ENCODE results near the gene DHODH.
"Not testable (repeated sequence)": the region's sequence is repeated elsewhere in the genome, so short reads cannot be mapped to it uniquely, and the experiment has no call there.

The DHODH gene

DNA sequence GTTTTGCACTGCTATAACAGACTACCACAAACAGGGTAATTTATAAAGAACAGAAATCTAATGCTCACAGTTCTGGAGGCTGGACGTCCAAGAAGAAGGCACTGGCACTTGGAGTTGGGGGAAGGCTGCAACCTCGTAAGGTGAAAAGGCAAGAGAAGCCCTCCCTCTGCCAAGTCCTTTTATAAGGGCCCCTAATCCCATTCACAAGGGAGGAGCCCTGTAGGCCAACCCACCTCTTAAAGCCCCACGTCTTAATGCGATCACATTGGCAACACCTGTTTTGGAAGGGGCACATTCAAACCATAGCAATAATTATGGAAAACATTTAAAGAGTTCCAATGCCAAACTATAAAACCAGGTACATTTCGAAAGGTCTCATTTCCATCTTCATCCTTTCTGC is 13.5 kb upstream of the DHODH start:
- no peak for DNase-seq (ENCODE audit: low read depth)
- TF ChIP-seq, protein P1, sequence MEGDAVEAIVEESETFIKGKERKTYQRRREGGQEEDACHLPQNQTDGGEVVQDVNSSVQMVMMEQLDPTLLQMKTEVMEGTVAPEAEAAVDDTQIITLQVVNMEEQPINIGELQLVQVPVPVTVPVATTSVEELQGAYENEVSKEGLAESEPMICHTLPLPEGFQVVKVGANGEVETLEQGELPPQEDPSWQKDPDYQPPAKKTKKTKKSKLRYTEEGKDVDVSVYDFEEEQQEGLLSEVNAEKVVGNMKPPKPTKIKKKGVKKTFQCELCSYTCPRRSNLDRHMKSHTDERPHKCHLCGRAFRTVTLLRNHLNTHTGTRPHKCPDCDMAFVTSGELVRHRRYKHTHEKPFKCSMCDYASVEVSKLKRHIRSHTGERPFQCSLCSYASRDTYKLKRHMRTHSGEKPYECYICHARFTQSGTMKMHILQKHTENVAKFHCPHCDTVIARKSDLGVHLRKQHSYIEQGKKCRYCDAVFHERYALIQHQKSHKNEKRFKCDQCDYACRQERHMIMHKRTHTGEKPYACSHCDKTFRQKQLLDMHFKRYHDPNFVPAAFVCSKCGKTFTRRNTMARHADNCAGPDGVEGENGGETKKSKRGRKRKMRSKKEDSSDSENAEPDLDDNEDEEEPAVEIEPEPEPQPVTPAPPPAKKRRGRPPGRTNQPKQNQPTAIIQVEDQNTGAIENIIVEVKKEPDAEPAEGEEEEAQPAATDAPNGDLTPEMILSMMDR (IDR thresholded peaks at IDR 0.05; ENCODE audit: low read depth, low read length, missing control alignments), result no peak
- in situ Hi-C loops (cut with HindIII; ENCODE audit: low sequenced_read_pairs), result no loop called here
- H3K4me3 ChIP-seq (ENCODE audit: low read depth, low read length), result no peak overlapping the region

DNA sequence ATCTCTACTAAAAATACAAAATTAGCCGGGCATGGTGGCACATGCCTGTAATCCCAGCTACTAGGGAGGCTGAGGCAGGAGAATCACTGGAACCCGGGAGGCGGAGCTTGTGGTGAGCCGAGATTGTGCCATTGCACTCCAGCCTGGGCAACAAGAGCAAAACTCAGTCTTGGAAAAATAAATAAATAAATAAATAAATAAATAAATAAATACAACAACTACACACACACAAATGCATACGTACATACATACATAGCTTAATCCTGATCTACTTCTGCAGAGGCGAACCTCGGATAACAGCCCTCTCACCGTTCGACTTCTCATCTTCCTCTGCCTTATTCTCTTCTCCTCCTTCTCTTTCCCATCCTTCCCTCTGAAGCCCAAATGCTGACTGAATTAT is 11.0 kb upstream of the DHODH start:
- in situ Hi-C loops (cut with HindIII; ENCODE audit: low sequenced_read_pairs); H3K4me3 ChIP-seq (ENCODE audit: low read depth, low read length); DNase-seq (ENCODE audit: low read depth): not testable (repeated sequence)

DNA sequence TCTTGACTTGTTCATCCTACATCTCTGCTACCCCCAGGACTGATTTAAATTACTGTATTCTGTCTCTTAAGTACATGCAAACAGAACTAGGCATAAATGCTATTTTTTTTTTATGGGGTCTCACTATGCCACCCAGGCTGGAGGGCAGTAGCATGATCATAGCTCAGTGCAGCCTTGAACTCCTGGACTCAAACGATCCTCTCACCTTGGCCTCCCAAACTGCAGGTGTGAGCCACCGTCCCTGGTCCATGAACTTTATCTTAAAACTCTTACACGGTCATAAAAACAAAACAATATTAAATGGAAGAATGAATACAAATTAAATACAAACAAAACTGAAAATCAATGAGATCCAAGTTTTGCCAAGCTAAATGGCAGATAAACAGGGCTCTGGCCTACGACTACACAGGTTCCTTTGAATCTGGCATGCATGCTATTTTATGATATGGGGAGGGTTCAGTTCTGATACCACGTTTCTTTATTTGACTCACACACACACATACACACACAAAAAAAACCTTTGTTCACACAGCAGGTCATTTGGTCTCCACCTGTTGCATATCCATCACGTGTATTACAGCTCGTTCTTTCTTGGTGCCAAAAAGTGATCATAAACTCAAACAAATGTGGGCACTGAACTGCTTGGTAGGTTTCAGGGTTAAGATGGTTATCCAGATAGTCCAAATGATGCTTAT is 7.2 kb upstream of the DHODH start:
- no peak overlapping the region for H3K4me3 ChIP-seq (ENCODE audit: low read depth, low read length)
- TF ChIP-seq, protein P1 (IDR thresholded peaks at IDR 0.05; ENCODE audit: low read depth, low read length, missing control alignments), result no peak
- in situ Hi-C loops (cut with HindIII; ENCODE audit: low sequenced_read_pairs), result no loop called here
- DNase-seq (ENCODE audit: low read depth), result no peak

DNA sequence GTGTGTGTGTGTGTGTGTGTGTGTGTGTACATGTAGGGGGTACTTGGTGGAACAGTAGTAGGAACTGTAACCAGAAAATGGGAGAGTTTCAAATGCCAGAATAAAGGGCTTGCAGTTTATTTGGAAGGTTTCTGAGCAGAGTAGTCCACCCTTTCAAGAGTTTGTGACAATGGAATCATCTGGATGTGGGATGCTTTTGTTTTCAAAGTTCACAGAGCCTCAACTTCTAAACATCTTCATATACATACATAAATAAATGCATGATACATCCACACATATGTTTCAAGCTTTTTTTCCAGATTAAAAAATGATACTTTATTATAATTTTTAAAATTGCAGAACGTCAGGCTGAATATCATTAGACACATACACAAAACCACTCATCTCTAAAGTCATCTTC is 5.9 kb upstream of the DHODH start:
- in situ Hi-C loops (cut with HindIII; ENCODE audit: low sequenced_read_pairs), result no loop called here
- no peak overlapping the region for H3K4me3 ChIP-seq (ENCODE audit: low read depth, low read length)
- DNase-seq (ENCODE audit: low read depth), result no peak
- TF ChIP-seq, protein P1 (IDR thresholded peaks at IDR 0.05; ENCODE audit: low read depth, low read length, missing control alignments), result no peak

DNA sequence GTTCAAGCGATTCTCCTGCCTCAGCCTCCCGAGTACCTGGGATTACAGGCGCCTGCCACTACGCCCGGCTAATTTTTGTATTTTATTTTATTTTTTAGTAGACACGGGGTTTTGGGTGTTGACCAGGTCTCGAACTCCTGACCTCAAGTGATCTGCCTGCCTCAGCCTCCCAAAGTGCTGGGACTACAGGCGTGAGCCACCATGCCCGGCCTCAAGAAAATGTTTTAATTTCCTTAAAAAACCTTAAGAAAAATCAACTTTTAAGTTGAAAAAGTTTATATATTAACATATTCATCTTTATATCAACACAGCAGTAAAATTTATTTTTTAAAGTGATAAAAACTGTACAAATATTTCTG is 500 bp upstream of the DHODH start:
- peak overlapping the region; percentile 97 for H3K4me3 ChIP-seq (ENCODE audit: low read depth, low read length)
- in situ Hi-C loops (cut with HindIII; ENCODE audit: low sequenced_read_pairs), result not testable (repeated sequence)

DNA sequence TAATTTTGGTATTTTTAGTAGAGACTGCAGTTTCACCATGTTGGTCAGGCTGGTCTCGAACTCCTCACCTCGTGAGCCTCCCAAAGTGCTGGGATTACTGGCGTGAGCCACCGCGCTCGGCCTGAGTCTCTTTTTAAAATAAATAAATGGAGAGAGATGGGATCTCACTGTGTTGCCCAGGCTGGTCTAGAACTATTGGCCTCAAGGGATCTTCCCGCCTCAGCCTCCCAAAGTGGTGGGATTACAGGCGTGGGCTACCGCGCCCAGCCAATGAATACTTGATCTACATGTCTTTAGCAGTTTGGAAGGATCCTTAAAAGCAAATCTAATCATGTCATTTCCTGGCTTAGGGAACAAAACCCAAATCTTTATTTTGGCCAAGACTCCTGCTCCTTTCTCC is 1.2 kb downstream of the DHODH start:
- TF ChIP-seq, protein P1 (IDR thresholded peaks at IDR 0.05; ENCODE audit: low read depth, low read length, missing control alignments), result no peak
- H3K4me3 ChIP-seq (ENCODE audit: low read depth, low read length), result no peak overlapping the region
- in situ Hi-C loops (cut with HindIII; ENCODE audit: low sequenced_read_pairs), result no loop called here
- no peak for DNase-seq (ENCODE audit: low read depth)

More for the DNA sequence above, 500 bp upstream of the DHODH start:
- DNase-seq (ENCODE audit: low read depth), result not testable (repeated sequence)

DNA sequence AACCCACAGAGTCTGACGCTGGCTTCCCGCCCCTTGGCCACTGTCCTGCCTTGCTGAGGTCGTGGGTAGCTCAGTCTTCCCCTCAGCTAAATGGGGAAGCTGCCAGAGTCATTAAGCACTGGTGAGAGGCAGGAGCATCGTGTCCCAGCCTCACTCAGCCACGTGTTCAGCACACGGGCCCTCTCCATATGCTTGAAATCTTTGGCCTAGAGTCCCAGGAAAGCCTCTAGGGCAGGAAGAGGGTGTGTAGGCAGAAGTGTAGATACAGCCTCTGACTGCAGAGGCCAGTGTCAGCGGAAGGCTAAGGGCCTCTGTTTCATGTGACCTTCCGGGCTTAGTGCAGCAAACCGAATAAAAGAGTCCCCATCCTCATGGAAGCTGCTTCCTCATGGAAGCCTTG is 4.1 kb downstream of the DHODH start:
- in situ Hi-C loops (cut with HindIII; ENCODE audit: low sequenced_read_pairs), result no loop called here
- H3K4me3 ChIP-seq (ENCODE audit: low read depth, low read length), result no peak overlapping the region
- TF ChIP-seq, protein P1 (IDR thresholded peaks at IDR 0.05; ENCODE audit: low read depth, low read length, missing control alignments), result no peak
- DNase-seq (ENCODE audit: low read depth), result no peak

DNA sequence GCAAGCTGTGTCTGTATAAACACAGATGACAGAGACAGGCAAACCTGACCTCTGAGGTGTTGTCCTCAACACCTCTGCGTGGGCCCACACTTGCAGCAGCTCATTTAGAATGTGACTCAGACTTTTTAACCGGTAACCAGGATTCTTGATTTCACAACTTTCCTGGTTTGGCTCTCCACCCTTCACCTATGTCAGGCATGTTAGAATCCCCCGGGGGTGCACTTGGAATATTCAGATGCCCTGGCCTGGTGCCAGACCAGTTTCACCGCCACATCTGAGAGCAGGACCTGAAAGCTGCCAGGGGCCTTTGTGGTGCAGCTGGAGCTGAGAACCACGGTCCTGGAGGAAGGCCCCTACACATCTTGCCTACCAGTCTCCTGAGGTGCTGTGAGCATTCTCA is 4.8 kb downstream of the DHODH start:
- no peak overlapping the region for H3K4me3 ChIP-seq (ENCODE audit: low read depth, low read length)
- TF ChIP-seq, protein P1 (IDR thresholded peaks at IDR 0.05; ENCODE audit: low read depth, low read length, missing control alignments), result no peak
- DNase-seq (ENCODE audit: low read depth), result peak; percentile 35
- in situ Hi-C loops (cut with HindIII; ENCODE audit: low sequenced_read_pairs), result no loop called here

Data from astrocyte of the cerebellum (primary cell).